PC-9 (cell line): Measurements from ENCODE around the gene HMCES. TPM values are rescaled to one million over a fixed set of nuclear protein-coding genes. Genes with fewer than 3 reads are reported as not detected.
"Not testable (repeated sequence)": the region's sequence is repeated elsewhere in the genome, so short reads cannot be mapped to it uniquely, and the experiment has no call there.

Experiments
- BruUV-seq: library from RNA; stranded (reverse); fragments of 400-500 nt; replicated peaks from 2 replicates; lab custom pipeline; 2021; lab: Mats Ljungman, UMichigan
- CTCF ChIA-PET: fragments of 300-600 bp; sonication (Branson Sonifier 250); formaldehyde crosslinking; loops from one replicate; lab custom pipeline; 2022; ENCODE audit warnings: antibody characterized with exemption; lab: Charles Lee
- POLR2A ChIA-PET: fragments of 300-600 bp; sonication (Branson Sonifier 250); formaldehyde crosslinking; loops from one replicate; lab custom pipeline; 2022; ENCODE audit warnings: antibody characterized with exemption; ENCODE audit not compliant: unreplicated experiment; lab: Charles Lee
- DNase-seq, 2 experiments: peaks; one replicate each; pipeline versions ENCODE4 v3.0.0 to v3.0.0-alpha.2; 2015 to 2022; ENCODE audit warnings: mixed read lengths in 1 of 2
- H2AFZ ChIP-seq: fragments of 200-600 bp; sonication (generic); 2 replicates; pipeline ENCODE4 v1.8.1; 2017; ENCODE audit warnings: antibody characterized with exemption
- H3F3A ChIP-seq: fragments of 200-600 bp; sonication (generic); 2 replicates; pipeline ENCODE4 v1.8.1; 2017; ENCODE audit warnings: antibody characterized with exemption, mild to moderate bottlenecking, low read depth; ENCODE audit not compliant: insufficient read depth
- H3K27ac ChIP-seq: fragments of 200-600 bp; sonication (generic); 2 replicates; pipeline ENCODE4 v1.6.1; 2016; ENCODE audit warnings: mixed run types
- H3K27me3 ChIP-seq: fragments of 200-600 bp; sonication (generic); 2 replicates; pipeline ENCODE4 v1.6.1; 2016; ENCODE audit warnings: low read depth, mixed run types; ENCODE audit not compliant: insufficient read depth
- H3K36me3 ChIP-seq: fragments of 200-600 bp; sonication (generic); 2 replicates; pipeline ENCODE4 v1.6.1; 2016; ENCODE audit warnings: low read depth, mixed run types
- H3K4me1 ChIP-seq: fragments of 200-600 bp; sonication (generic); replicated peaks from 2 replicates; pipeline ENCODE4 v1.6.1; 2016; ENCODE audit warnings: mixed run types; ENCODE audit not compliant: insufficient read depth
- H3K4me2 ChIP-seq: fragments of 200-600 bp; sonication (generic); 2 replicates; pipeline ENCODE4 v1.6.1; 2017; ENCODE audit warnings: mixed run types
- H3K4me3 ChIP-seq: fragments of 200-600 bp; sonication (generic); 2 replicates; pipeline ENCODE4 v1.6.1; 2016; ENCODE audit warnings: mixed run types
- H3K79me2 ChIP-seq: fragments of 200-600 bp; sonication (generic); 2 replicates; pipeline ENCODE4 v1.6.1; 2017; ENCODE audit warnings: low read depth, mixed run types
- H3K9me2 ChIP-seq: fragments of 200-600 bp; sonication (generic); 2 replicates; pipeline ENCODE4 v1.8.1; 2017; ENCODE audit warnings: mild to moderate bottlenecking; ENCODE audit not compliant: insufficient read depth
- H3K9me3 ChIP-seq: fragments of 200-600 bp; sonication (generic); 2 replicates; pipeline ENCODE4 v1.8.1; 2016; ENCODE audit warnings: low read depth; ENCODE audit not compliant: insufficient read depth
- H4K20me1 ChIP-seq: fragments of 200-600 bp; sonication (generic); 2 replicates; pipeline ENCODE4 v1.8.1; 2017; ENCODE audit not compliant: insufficient read depth
- EZH2 ChIP-seq: fragments of 200-600 bp; sonication (generic); IDR thresholded peaks from 2 replicates; pipeline ENCODE4 v1.8.0; 2017; ENCODE audit warnings: antibody characterized with exemption, low read depth
- intact Hi-C: fragments of 100-400 bp; cut with micrococcal nuclease; formaldehyde crosslinking; loops from one replicate; pipeline ENCODE4 v1.10.0; 2022; ENCODE audit not compliant: unreplicated experiment
- total RNA-seq: library from RNA; stranded (reverse); gene quantifications from 2 replicates; pipeline ENCODE4 v1.2.3, GENCODE V29; 2021
- TF ChIP-seq, protein P1 (sequence below): fragments of 200-600 bp; sonication (generic); conservative IDR thresholded peaks from 2 replicates; pipeline ENCODE4 v1.6.1; 2017; ENCODE audit warnings: mixed run types, antibody characterized with exemption, mild to moderate bottlenecking, moderate library complexity

Gene HMCES
- total RNA-seq, 1 experiment from 2014 or later = 60.9 TPM

DNA sequence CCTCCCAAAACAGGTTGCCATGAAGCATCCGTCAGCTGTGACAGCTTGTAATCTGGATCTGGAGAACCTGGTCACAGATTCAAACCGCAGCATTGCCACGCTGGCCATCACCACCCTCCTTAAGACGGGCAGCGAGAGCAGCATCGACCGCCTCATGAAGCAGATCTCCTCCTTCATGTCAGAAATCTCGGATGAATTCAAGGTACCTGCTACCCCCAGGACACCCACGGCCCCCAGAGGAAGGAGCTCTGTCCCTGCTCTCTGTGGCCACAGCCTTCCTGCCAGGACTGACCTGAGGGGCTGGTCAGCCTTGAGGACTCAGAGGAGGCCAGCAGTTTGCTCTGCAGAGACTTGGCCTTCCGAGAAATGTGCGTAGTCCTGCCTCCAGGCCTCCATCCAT, 18.1 kb upstream of the HMCES start:
- BruUV-seq = no TSS peak
- Histone ChIP-seq H3K36me3 (peaks cover 44% of the 10 kb centered on the region), H4K20me1 (no peaks in the 10 kb centered on the region)

DNA sequence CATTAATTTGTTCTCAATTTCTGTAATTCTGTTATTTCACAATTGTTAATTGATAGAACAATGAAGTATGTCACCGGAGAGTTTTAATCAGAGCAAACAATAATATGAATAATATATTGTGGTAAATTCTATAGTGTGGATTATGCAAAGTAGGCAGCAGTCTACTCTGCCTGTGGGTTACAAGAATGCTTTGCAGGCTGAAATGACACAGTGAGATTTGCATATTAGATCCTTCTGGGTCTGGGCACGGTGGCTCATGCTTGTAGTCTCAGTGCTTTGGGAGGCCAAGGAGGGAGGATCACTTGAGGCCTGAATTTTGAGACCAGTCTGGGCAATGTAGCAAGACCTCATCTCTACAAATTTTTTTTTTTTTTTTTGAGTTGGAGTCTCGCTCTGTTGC, 16.8 kb upstream of the HMCES start:
- intact Hi-C loops = no loop called here
- H3K9me3 ChIP-seq = no peaks in the 10 kb centered on the region
- H3F3A ChIP-seq = no peaks in the 10 kb centered on the region
- H3K27ac ChIP-seq = no peak overlapping the region
- no TSS peak for BruUV-seq
- H4K20me1 ChIP-seq = no peaks in the 10 kb centered on the region; the same call in 1 of the 2 replicates
- POLR2A ChIA-PET = no interaction called here
- H3K4me3 ChIP-seq = no peak overlapping the region
- no peaks in the 10 kb centered on the region for H3K79me2 ChIP-seq
- TF ChIP-seq, protein P1, sequence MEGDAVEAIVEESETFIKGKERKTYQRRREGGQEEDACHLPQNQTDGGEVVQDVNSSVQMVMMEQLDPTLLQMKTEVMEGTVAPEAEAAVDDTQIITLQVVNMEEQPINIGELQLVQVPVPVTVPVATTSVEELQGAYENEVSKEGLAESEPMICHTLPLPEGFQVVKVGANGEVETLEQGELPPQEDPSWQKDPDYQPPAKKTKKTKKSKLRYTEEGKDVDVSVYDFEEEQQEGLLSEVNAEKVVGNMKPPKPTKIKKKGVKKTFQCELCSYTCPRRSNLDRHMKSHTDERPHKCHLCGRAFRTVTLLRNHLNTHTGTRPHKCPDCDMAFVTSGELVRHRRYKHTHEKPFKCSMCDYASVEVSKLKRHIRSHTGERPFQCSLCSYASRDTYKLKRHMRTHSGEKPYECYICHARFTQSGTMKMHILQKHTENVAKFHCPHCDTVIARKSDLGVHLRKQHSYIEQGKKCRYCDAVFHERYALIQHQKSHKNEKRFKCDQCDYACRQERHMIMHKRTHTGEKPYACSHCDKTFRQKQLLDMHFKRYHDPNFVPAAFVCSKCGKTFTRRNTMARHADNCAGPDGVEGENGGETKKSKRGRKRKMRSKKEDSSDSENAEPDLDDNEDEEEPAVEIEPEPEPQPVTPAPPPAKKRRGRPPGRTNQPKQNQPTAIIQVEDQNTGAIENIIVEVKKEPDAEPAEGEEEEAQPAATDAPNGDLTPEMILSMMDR = no peak
- no peak for TF ChIP-seq EZH2
- H3K4me2 ChIP-seq = no peak overlapping the region
- no peaks in the 10 kb centered on the region for H3K9me2 ChIP-seq
- CTCF ChIA-PET = no interaction called here
- H3K27me3 ChIP-seq = no peaks in the 10 kb centered on the region
- H3K4me1 ChIP-seq = no peaks in the 10 kb centered on the region
- H2AFZ ChIP-seq = no peak overlapping the region
- no peak for DNase-seq
- peaks cover 40% of the 10 kb centered on the region for H3K36me3 ChIP-seq

More for the DNA sequence above, 18.1 kb upstream of the HMCES start:
- H3K9me3 ChIP-seq = no peaks in the 10 kb centered on the region
- H3K79me2 ChIP-seq = no peaks in the 10 kb centered on the region
- no peaks in the 10 kb centered on the region for H3F3A ChIP-seq
- H3K9me2 ChIP-seq = no peaks in the 10 kb centered on the region
- H2AFZ ChIP-seq = no peak overlapping the region
- intact Hi-C loops = no loop called here
- no peak for TF ChIP-seq EZH2
- TF ChIP-seq, protein P1 = no peak
- H3K4me3 ChIP-seq = no peak overlapping the region
- CTCF ChIA-PET = no interaction called here
- H3K4me2 ChIP-seq = no peak overlapping the region
- H3K4me1 ChIP-seq = no peaks in the 10 kb centered on the region
- H3K27me3 ChIP-seq = no peaks in the 10 kb centered on the region
- no peak for DNase-seq
- POLR2A ChIA-PET = interaction anchor here (0.6 kb wide), 1 partner anchor 1699 kb away, joined by 3 read pairs; no protein-coding TSS in a partner anchor
- H3K27ac ChIP-seq = no peak overlapping the region

DNA sequence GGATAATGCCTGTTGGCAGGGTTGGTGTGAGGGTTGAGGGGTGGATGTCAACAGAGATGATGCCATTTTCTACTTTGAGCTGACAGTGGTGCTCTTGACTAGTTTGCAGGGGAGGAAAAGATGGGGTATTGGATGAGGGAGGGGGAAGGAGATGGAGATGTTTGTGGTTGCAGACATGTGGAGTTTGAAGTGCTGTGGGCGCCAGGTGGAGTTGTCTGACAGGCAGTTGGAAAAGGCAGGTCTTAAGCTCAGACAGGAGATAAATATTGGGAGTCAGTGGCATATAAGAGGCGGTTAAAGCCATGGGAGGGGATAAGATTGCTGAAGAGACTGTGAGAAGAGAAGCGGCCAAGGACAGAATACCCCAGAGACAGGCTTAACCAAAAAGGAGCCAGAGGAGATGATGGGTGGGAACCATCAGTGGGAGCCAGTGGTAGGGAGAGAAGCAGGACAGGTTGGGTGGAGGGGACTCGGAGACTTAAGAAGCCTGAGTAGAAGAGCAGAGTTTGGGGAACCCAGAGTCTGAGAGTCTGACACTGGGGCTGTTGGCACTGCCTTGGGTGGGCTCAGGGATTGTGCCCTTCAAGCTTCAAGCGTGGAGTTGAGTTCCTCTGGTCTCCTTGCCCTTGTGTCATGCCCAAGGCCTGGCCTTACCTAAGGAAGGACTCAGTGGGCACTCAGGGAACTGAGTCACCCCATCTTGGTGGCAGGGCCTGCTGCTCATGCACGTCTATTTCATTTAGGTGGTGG, 15.3 kb upstream of the HMCES start:
- Histone ChIP-seq H3K4me2 (no peak overlapping the region), H3K4me1 (no peaks in the 10 kb centered on the region), H4K20me1 (no peaks in the 10 kb centered on the region; the same call in none of the 2 replicates), H3K9me2 (no peaks in the 10 kb centered on the region), H3K27me3 (no peaks in the 10 kb centered on the region), H3K27ac (no peak overlapping the region), H3F3A (no peaks in the 10 kb centered on the region), H3K9me3 (no peaks in the 10 kb centered on the region), H3K36me3 (peaks cover 39% of the 10 kb centered on the region), H3K79me2 (no peaks in the 10 kb centered on the region), H2AFZ (no peak overlapping the region), H3K4me3 (no peak overlapping the region)
- no TSS peak for BruUV-seq
- DNase-seq = no peak
- CTCF ChIA-PET = no interaction called here
- TF ChIP-seq, protein P1 = no peak
- TF ChIP-seq EZH2 = no peak
- POLR2A ChIA-PET = no interaction called here
- intact Hi-C loops = no loop called here

DNA sequence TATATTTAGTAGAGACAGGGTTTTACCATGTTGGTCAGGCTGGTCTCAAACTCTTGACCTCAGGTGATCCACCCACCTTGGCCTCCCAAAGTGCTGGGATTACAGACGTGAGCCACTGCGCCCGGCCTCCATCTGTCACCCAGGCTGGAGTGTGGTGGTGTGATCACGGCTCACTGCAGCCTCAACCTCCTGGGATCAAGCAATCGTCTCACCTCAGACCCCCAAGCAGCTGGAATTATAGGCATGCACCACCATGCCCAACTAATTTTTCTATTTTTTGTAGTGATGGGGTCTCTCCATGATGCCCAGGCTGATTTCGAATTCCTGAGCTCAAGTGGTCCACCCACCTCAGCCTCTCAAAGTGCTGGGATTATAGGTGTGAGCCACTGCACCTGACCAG, 13.7 kb upstream of the HMCES start:
- H3K36me3 ChIP-seq = peaks cover 48% of the 10 kb centered on the region
- CTCF ChIA-PET, intact Hi-C loops, H3K4me3 ChIP-seq, H3K4me1 ChIP-seq, H2AFZ ChIP-seq, H3K9me2 ChIP-seq, H3K9me3 ChIP-seq, POLR2A ChIA-PET, H3F3A ChIP-seq, DNase-seq, H3K79me2 ChIP-seq, BruUV-seq, H4K20me1 ChIP-seq, H3K27ac ChIP-seq, H3K27me3 ChIP-seq, H3K4me2 ChIP-seq: not testable (repeated sequence)
